ENCODE data around the gene APOL3. TPM values are rescaled to one million over a fixed set of nuclear protein-coding genes. Genes with fewer than 3 reads are reported as not detected.

The APOL3 gene
- total and polyA plus RNA-seq, 10 of the 15 experiments (the other 5 are each of a cell fraction or from before 2014, with no cell fraction given) = 6.9 to 66.8 (median 48.5) TPM

- TF ChIP-seq RUNX3 (IDR thresholded peaks at IDR 0.05; ENCODE audit: low read length) = no peak
- no peak for TF ChIP-seq SIN3A (IDR thresholded peaks at IDR 0.05; ENCODE audit: low read depth, low read length)
- TF ChIP-seq CHD1 (IDR thresholded peaks at IDR 0.05; ENCODE audit: low read depth, low read length) = no peak
- TF ChIP-seq FOXK2 (IDR thresholded peaks at IDR 0.05) = no peak
- no peak for TF ChIP-seq POLR2AphosphoS5 (IDR thresholded peaks at IDR 0.05; ENCODE audit: low read length)
These were observed 11.1 kb downstream of the APOL3 start (continued) for GRCh38 chr22:36149441-36149840.

- 71% methylated on average over 7 of the region's 8 CpGs for WGBS (ENCODE audit: insufficient coverage, insufficient replicate concordance, low lambda C conversion rate, missing lambda C conversion rate)
- no peaks in the 10 kb centered on the region; the same call in 2 of the 3 replicates for H3K9me3 ChIP-seq (replicated peaks; ENCODE audit: control insufficient read depth, insufficient read depth, low read length)
- no peak for ATAC-seq
- no peak for DNase-seq (ENCODE audit: low read depth, low spot score)
- no peak for FAIRE-seq
- no peak overlapping the region for H2AFZ ChIP-seq (ENCODE audit: control insufficient read depth, low read depth, low read length)
- H4K20me1 ChIP-seq (ENCODE audit: control insufficient read depth, insufficient read depth) = no peaks in the 10 kb centered on the region
- intact Hi-C loops (cut with micrococcal nuclease; ENCODE audit: unreplicated experiment) (no loop called here), in situ Hi-C loops (cut with MboI) (no loop called here)
- ChIA-PET SMC1A (ENCODE audit: uncharacterized antibody, unreplicated experiment) (interaction anchor here (1.0 to 1.3 kb wide), 2 partner anchors 30 to 31 kb away, joined by 3 to 4 read pairs; no protein-coding TSS in a partner anchor), CTCF (interaction anchor here (1.7 kb wide), 1 partner anchor 32 kb away, joined by 5 read pairs; no protein-coding TSS in a partner anchor), POLR2A (interaction anchor here (0.9 kb wide), 1 partner anchor 12 kb away, joined by 3 read pairs; the partner anchor contains the start of gene APOL3), RAD21 (ENCODE audit: unreplicated experiment) (interaction anchor here (1.1 kb wide), 1 partner anchor 32 kb away, joined by 3 read pairs; no protein-coding TSS in a partner anchor)
- H3K27ac ChIP-seq (ENCODE audit: control insufficient read depth, insufficient read depth) = no peak overlapping the region
- no peak overlapping the region for H3K4me2 ChIP-seq (ENCODE audit: control insufficient read depth, insufficient read depth)
- no peak overlapping the region for H3K9ac ChIP-seq (ENCODE audit: control insufficient read depth, insufficient read depth, low read length)
- no peaks in the 10 kb centered on the region for H3K27me3 ChIP-seq (replicated peaks in 1 of 2; ENCODE audit: control insufficient read depth in 2 of 2, insufficient read depth in 2 of 2, low read length in 1 of 2)
- peaks cover 3 to 13% of the 10 kb centered on the region in 2 experiments for H3K36me3 ChIP-seq (ENCODE audit: control insufficient read depth in 2 of 2, insufficient read depth in 2 of 2, low read length in 1 of 2)
- no peaks in the 10 kb centered on the region for H3K4me1 ChIP-seq (ENCODE audit: control insufficient read depth, insufficient read depth, low read length)
- no TSS peak for BruUV-seq (replicated peaks)
- H3K79me2 ChIP-seq (ENCODE audit: control insufficient read depth, insufficient read depth, low read length) = no peaks in the 10 kb centered on the region; the same call in 1 of the 2 replicates
- H3K4me3 ChIP-seq = no peak overlapping the region
- no peak for TF ChIP-seq NR2C2 (IDR thresholded peaks at IDR 0.05; ENCODE audit: borderline replicate concordance, control insufficient read depth, insufficient read length, low read depth)
- TF ChIP-seq NR2F1 (conservative IDR thresholded peaks at IDR 0.05) = 0 out of 2 replicates have a peak, but pooled peaks have one; percentile 17
- no peak for TF ChIP-seq ZBED1 (IDR thresholded peaks at IDR 0.05; ENCODE audit: borderline replicate concordance)
These were observed 12.1 kb downstream of the APOL3 start for GRCh38 chr22:36148411-36148810.
